Stimulated activated memory B cell treated with anti-CD40 and anti-IgM and Interleukin-4, amounts not matched to agents 10 μg/mL and 1 μg/mL and 100 μg/mL, for 72 hours (primary cell): ENCODE results near the gene NCOR1.
"Not testable (repeated sequence)": the region's sequence is repeated elsewhere in the genome, so short reads cannot be mapped to it uniquely, and the experiment has no call there.

Source experiments
- ATAC-seq: fragments of 150-1000 bp; cut with Tn5 transposase; 2 replicates; pipeline ENCODE4 v1.10.0; 2021
- H3K27ac Mint-ChIP-seq: one replicate; pipeline ENCODE4 v1.8.0; 2022; ENCODE audit warnings: mild to moderate bottlenecking, mixed read lengths
- H3K27me3 Mint-ChIP-seq: one replicate; pipeline ENCODE4 v1.8.0; 2022; ENCODE audit warnings: mixed read lengths
- H3K36me3 Mint-ChIP-seq: one replicate; pipeline ENCODE4 v1.8.0; 2022; ENCODE audit warnings: mixed read lengths
- H3K4me1 Mint-ChIP-seq: one replicate; pipeline ENCODE4 v1.8.0; 2022; ENCODE audit warnings: mixed read lengths
- H3K4me3 Mint-ChIP-seq: one replicate; pipeline ENCODE4 v1.8.0; 2022; ENCODE audit warnings: mild to moderate bottlenecking, moderate library complexity, mixed read lengths
- H3K9me3 Mint-ChIP-seq: one replicate; pipeline ENCODE4 v1.8.0; 2022; ENCODE audit warnings: mixed read lengths

Gene NCOR1

GRCh38 chr17:16145319-16145890, 69.9 kb downstream of the NCOR1 start:
- not testable (repeated sequence) for H3K4me3 Mint-ChIP-seq, ATAC-seq, H3K27me3 Mint-ChIP-seq, H3K9me3 Mint-ChIP-seq, H3K4me1 Mint-ChIP-seq, H3K27ac Mint-ChIP-seq
- peaks cover 52% of the 10 kb centered on the region for H3K36me3 Mint-ChIP-seq

GRCh38 chr17:16141685-16142084, 73.6 kb downstream of the NCOR1 start:
- no peak for ATAC-seq
- H3K9me3 Mint-ChIP-seq, result no peaks in the 10 kb centered on the region
- peaks cover 41% of the 10 kb centered on the region for H3K36me3 Mint-ChIP-seq
- no peaks in the 10 kb centered on the region for H3K4me1 Mint-ChIP-seq
- no peak overlapping the region for H3K4me3 Mint-ChIP-seq
- H3K27ac Mint-ChIP-seq, result no peak overlapping the region
- H3K27me3 Mint-ChIP-seq, result no peaks in the 10 kb centered on the region

GRCh38 chr17:16140854-16141253, 74.5 kb downstream of the NCOR1 start:
- no peaks in the 10 kb centered on the region for H3K27me3 Mint-ChIP-seq
- no peak overlapping the region for H3K27ac Mint-ChIP-seq
- no peak overlapping the region for H3K4me3 Mint-ChIP-seq
- peaks cover 33% of the 10 kb centered on the region for H3K36me3 Mint-ChIP-seq
- no peak for ATAC-seq
- no peaks in the 10 kb centered on the region for H3K9me3 Mint-ChIP-seq
- no peaks in the 10 kb centered on the region for H3K4me1 Mint-ChIP-seq

- Mint-ChIP-seq H3K4me3 (no peak overlapping the region), H3K4me1 (no peaks in the 10 kb centered on the region), H3K36me3 (peaks cover 38% of the 10 kb centered on the region), H3K27ac (no peak overlapping the region), H3K27me3 (no peaks in the 10 kb centered on the region), H3K9me3 (no peaks in the 10 kb centered on the region)
- ATAC-seq, result no peak
These were observed 79.9 kb downstream of the NCOR1 start for GRCh38 chr17:16135461-16135860.

- Mint-ChIP-seq H3K27ac (no peak overlapping the region), H3K9me3 (no peaks in the 10 kb centered on the region), H3K27me3 (no peaks in the 10 kb centered on the region), H3K36me3 (peaks cover 48% of the 10 kb centered on the region), H3K4me3 (no peak overlapping the region), H3K4me1 (no peaks in the 10 kb centered on the region)
- ATAC-seq, result no peak
These were observed 83.7 kb downstream of the NCOR1 start for GRCh38 chr17:16131593-16131992.

- H3K36me3 Mint-ChIP-seq, result peaks cover 49% of the 10 kb centered on the region
- H3K9me3 Mint-ChIP-seq, result no peaks in the 10 kb centered on the region
- no peak overlapping the region for H3K4me3 Mint-ChIP-seq
- no peaks in the 10 kb centered on the region for H3K4me1 Mint-ChIP-seq
- peak overlapping the region; percentile 43 for H3K27ac Mint-ChIP-seq
- no peaks in the 10 kb centered on the region for H3K27me3 Mint-ChIP-seq
- ATAC-seq, result no peak
These were observed 85.7 kb downstream of the NCOR1 start for GRCh38 chr17:16129441-16130205.

- Mint-ChIP-seq H3K27ac (no peak overlapping the region), H3K4me1 (no peaks in the 10 kb centered on the region)
- no peak for ATAC-seq
These were observed 91.8 kb downstream of the NCOR1 start for GRCh38 chr17:16123531-16123930.

GRCh38 chr17:16122697-16123434, 92.5 kb downstream of the NCOR1 start:
- H3K9me3 Mint-ChIP-seq, result no peaks in the 10 kb centered on the region
- H3K27me3 Mint-ChIP-seq, result no peaks in the 10 kb centered on the region
- ATAC-seq, result no peak
- H3K4me3 Mint-ChIP-seq, result no peak overlapping the region
- no peak overlapping the region for H3K27ac Mint-ChIP-seq
- H3K36me3 Mint-ChIP-seq, result peaks cover 51% of the 10 kb centered on the region
- no peaks in the 10 kb centered on the region for H3K4me1 Mint-ChIP-seq

More at GRCh38 chr17:16123531-16123930, 91.8 kb downstream of the NCOR1 start:
- Mint-ChIP-seq H3K27me3 (no peaks in the 10 kb centered on the region), H3K4me3 (no peak overlapping the region), H3K9me3 (no peaks in the 10 kb centered on the region), H3K36me3 (peaks cover 53% of the 10 kb centered on the region)

- Mint-ChIP-seq H3K36me3 (peaks cover 60% of the 10 kb centered on the region), H3K27me3 (no peaks in the 10 kb centered on the region), H3K27ac (no peak overlapping the region)
These were observed 93.4 kb downstream of the NCOR1 start for GRCh38 chr17:16121915-16122314.

GRCh38 chr17:16120937-16121336, 94.4 kb downstream of the NCOR1 start:
- no peak overlapping the region for H3K27ac Mint-ChIP-seq
- H3K27me3 Mint-ChIP-seq, result no peaks in the 10 kb centered on the region
- no peaks in the 10 kb centered on the region for H3K4me1 Mint-ChIP-seq
- no peak for ATAC-seq
- no peak overlapping the region for H3K4me3 Mint-ChIP-seq
- peaks cover 66% of the 10 kb centered on the region for H3K36me3 Mint-ChIP-seq
- peaks cover under 1% of the 10 kb centered on the region for H3K9me3 Mint-ChIP-seq

More at GRCh38 chr17:16121915-16122314, 93.4 kb downstream of the NCOR1 start:
- no peak for ATAC-seq
- Mint-ChIP-seq H3K4me1 (no peaks in the 10 kb centered on the region), H3K9me3 (no peaks in the 10 kb centered on the region), H3K4me3 (no peak overlapping the region)

GRCh38 chr17:16117149-16117548, 98.2 kb downstream of the NCOR1 start:
- Mint-ChIP-seq H3K9me3 (peaks cover 9% of the 10 kb centered on the region), H3K36me3 (peaks cover 68% of the 10 kb centered on the region), H3K27ac (no peak overlapping the region), H3K27me3 (no peaks in the 10 kb centered on the region), H3K4me1 (no peaks in the 10 kb centered on the region), H3K4me3 (no peak overlapping the region)
- no peak for ATAC-seq

- peaks cover 61% of the 10 kb centered on the region for H3K36me3 Mint-ChIP-seq
- not testable (repeated sequence) for H3K27ac Mint-ChIP-seq, ATAC-seq, H3K4me3 Mint-ChIP-seq, H3K4me1 Mint-ChIP-seq, H3K9me3 Mint-ChIP-seq, H3K27me3 Mint-ChIP-seq
These were observed 100.1 kb downstream of the NCOR1 start for GRCh38 chr17:16115077-16115698.

GRCh38 chr17:16108871-16109270, 106.5 kb downstream of the NCOR1 start:
- Mint-ChIP-seq H3K27me3 (no peaks in the 10 kb centered on the region), H3K4me3 (no peak overlapping the region), H3K27ac (no peak overlapping the region), H3K4me1 (no peaks in the 10 kb centered on the region), H3K9me3 (no peaks in the 10 kb centered on the region), H3K36me3 (peaks cover 38% of the 10 kb centered on the region)
- no peak for ATAC-seq

- Mint-ChIP-seq H3K4me3 (no peak overlapping the region), H3K9me3 (no peaks in the 10 kb centered on the region), H3K27me3 (no peaks in the 10 kb centered on the region), H3K4me1 (no peaks in the 10 kb centered on the region), H3K27ac (no peak overlapping the region), H3K36me3 (peaks cover 36% of the 10 kb centered on the region)
- ATAC-seq, result no peak
These were observed 106.9 kb downstream of the NCOR1 start for GRCh38 chr17:16108386-16108785.

GRCh38 chr17:16107165-16107770, 108.1 kb downstream of the NCOR1 start:
- H3K4me1 Mint-ChIP-seq, result no peaks in the 10 kb centered on the region
- ATAC-seq, result no peak
- peaks cover 42% of the 10 kb centered on the region for H3K36me3 Mint-ChIP-seq

More at GRCh38 chr17:16107165-16107770, 108.1 kb downstream of the NCOR1 start:
- Mint-ChIP-seq H3K4me3 (no peak overlapping the region), H3K27me3 (no peaks in the 10 kb centered on the region), H3K9me3 (no peaks in the 10 kb centered on the region), H3K27ac (peak overlapping the region; percentile 23)
